RPMI8226 (cell line): Measurements from ENCODE around the gene AKAP10.
"Not testable (repeated sequence)": the region's sequence is repeated elsewhere in the genome, so short reads cannot be mapped to it uniquely, and the experiment has no call there.

Experiments
- DNase-seq: peaks from one replicate; pipeline ENCODE4 v3.0.0-alpha.2; 2015

The AKAP10 gene

DNA sequence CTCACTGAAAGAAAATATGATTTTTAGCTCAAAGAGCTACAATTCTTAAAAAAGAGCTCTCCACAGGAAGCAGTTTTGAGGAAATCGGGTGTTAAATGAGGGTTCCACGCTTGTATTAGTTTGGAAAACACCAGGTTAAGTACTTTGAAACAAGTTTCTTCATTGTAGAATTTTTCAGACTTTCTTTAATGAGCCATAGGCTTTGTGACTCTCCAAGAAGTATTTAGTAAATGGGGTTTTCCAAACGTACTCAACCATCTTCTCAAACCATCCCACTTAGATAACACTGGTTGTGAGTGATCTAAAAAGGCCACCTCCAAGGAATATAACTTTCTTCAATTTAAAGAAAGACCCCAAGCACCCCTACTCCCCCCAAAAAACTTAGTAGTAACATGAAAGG is 112.6 kb downstream of the AKAP10 start:
- DNase-seq = no peak

DNA sequence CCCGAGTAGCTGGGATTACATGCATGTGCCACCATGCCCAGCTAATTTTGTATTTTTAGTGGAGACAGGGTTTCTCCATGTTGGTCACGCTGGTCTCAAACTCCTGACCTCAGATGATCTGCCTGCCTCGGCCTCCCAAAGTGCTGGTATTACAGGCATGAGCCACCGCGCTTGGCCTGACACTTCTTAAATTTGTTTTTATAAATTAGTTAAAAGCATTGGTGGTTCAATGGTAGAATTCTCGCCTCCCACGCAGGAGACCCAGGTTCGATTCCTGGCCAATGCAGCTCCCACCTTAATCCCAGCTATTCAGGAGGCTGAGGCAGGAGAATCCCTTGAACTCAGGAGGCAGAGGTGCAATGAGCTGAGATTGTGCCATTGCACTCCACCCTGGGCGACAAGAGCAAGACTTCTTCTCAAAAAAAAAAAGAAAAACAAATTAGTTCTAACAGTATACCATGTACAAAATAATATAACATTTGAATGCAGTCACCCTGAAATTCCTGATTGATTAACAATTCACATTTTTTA is 116.9 kb downstream of the AKAP10 start:
- DNase-seq = not testable (repeated sequence)

DNA sequence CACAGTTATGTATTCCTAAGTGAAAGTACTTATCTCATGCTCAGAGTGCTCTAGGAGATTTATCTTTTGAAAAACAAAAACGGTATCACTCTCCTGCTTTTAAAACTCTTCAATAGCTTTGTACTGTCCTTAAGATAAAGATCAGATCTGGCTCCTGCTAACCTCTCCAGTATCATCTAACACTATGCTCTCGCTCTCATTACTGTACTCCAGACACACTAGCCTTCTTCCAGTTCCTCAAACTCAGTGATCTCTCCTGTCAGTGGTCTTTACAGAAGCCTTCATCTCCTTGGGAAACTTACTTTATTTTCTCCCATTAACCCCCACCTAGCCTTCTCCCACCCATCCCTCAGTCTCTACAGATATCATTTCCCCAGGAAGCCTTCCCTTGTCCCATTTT is 120.0 kb downstream of the AKAP10 start:
- DNase-seq = no peak
